ENCODE measurements around the gene SPRED1.

The SPRED1 gene

DNA sequence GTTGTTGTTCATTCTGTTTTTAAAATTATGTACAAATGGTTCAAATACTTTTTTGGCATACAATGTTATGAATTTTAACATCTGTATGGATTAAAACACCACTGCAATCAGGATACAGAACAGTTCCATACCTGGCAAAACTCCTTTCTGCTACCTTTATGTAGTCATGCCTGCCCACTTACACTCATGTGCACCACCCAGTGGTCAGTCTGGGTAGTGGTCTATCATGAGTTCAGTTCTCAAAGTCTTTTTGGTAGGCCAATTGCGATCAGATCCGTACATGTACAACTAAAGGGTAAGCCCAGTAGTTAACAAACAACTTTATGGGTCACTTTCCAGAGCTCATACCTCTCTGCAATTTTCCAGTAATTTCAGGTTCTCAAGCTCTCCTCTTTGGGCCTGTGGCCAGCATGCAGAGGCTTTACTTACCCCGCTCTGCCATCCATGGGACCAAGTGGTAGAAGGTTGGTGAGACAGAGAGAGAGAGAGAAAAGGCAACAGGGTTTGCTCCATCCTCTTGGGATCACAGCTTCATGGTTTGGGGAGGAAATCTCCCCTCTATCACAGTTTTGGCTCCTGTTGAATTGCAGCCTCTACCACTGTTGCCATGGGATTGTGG, 137.4 kb downstream of the SPRED1 start:
- H3K4me3 ChIP-seq (ENCODE audit: low read depth, low read length): no peak overlapping the region
- in situ Hi-C loops (cut with HindIII; ENCODE audit: low sequenced_read_pairs): no loop called here
- peak; percentile 82 for TF ChIP-seq CTCF (IDR thresholded peaks at IDR 0.05; ENCODE audit: low read depth, low read length, missing control alignments)
- DNase-seq (ENCODE audit: low read depth): peak; percentile 28

GRCh38 chr15:38391191-38391590, 138.6 kb downstream of the SPRED1 start:
- no peak for TF ChIP-seq CTCF (IDR thresholded peaks at IDR 0.05; ENCODE audit: low read depth, low read length, missing control alignments)
- no peak overlapping the region for H3K4me3 ChIP-seq (ENCODE audit: low read depth, low read length)
- in situ Hi-C loops (cut with HindIII; ENCODE audit: low sequenced_read_pairs): no loop called here
- DNase-seq (ENCODE audit: low read depth): no peak

DNA sequence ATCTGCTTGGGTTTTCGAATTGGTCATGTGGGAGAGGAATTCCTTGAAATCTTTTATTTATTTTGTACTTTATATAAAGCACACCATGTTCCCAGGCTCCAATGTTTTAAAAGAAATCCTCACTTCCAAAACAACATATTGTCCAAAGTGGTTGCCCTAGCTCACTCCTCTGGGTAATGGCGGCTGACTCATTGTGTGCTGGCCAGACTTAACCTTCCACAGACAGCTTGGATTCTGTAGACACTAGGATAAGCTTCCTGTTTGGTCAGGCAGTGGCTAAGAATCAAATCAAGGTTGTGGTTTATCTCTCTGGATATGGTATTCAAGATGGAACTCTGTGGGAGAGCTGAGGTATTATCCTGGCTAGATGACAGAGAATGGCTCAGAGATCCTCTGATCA, 145.5 kb downstream of the SPRED1 start:
- H3K4me3 ChIP-seq (ENCODE audit: low read depth, low read length): no peak overlapping the region
- in situ Hi-C loops (cut with HindIII; ENCODE audit: low sequenced_read_pairs): no loop called here
- no peak for TF ChIP-seq CTCF (IDR thresholded peaks at IDR 0.05; ENCODE audit: low read depth, low read length, missing control alignments)

GRCh38 chr15:38401106-38401505, 148.5 kb downstream of the SPRED1 start:
- no peak for DNase-seq (ENCODE audit: low read depth)
- H3K4me3 ChIP-seq (ENCODE audit: low read depth, low read length): no peak overlapping the region
- no peak for TF ChIP-seq CTCF (IDR thresholded peaks at IDR 0.05; ENCODE audit: low read depth, low read length, missing control alignments)
- in situ Hi-C loops (cut with HindIII; ENCODE audit: low sequenced_read_pairs): no loop called here

More for the DNA sequence above, 145.5 kb downstream of the SPRED1 start:
- DNase-seq (ENCODE audit: low read depth): peak; percentile 99

- in situ Hi-C loops (cut with HindIII; ENCODE audit: low sequenced_read_pairs): no loop called here
- DNase-seq (ENCODE audit: low read depth): no peak
- H3K4me3 ChIP-seq (ENCODE audit: low read depth, low read length): no peak overlapping the region
- TF ChIP-seq CTCF (IDR thresholded peaks at IDR 0.05; ENCODE audit: low read depth, low read length, missing control alignments): no peak
Observed at GRCh38 chr15:38401701-38402100, 149.1 kb downstream of the SPRED1 start.

DNA sequence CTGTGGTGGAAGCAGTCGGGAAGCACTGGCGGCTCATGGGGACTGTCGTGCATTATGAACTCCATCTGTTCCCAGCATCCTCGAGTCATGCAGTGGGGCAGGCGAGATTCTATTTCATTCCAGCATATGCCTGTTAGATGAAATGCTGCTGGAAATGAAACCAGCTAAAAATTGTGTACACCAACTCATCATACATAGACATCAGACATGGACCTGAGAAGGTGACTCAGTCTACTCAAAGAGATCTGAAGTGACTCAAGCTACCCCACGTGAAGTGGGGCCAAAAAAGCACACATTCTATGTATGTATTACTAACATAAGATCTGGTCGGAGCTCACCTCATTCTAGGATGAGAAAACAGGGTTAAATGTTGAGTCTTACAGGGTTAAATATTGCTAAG, 153.8 kb downstream of the SPRED1 start:
- TF ChIP-seq CTCF (IDR thresholded peaks at IDR 0.05; ENCODE audit: low read depth, low read length, missing control alignments): no peak
- in situ Hi-C loops (cut with HindIII; ENCODE audit: low sequenced_read_pairs): no loop called here
- no peak overlapping the region for H3K4me3 ChIP-seq (ENCODE audit: low read depth, low read length)
- no peak for DNase-seq (ENCODE audit: low read depth)

Data from astrocyte of the cerebellum (primary cell).